Measurements from ENCODE around the gene CAMK2D. TPM values are rescaled to one million over a fixed set of nuclear protein-coding genes. Genes with fewer than 3 reads are reported as not detected.

The CAMK2D gene
- total RNA-seq, 1 experiment from 2014 or later: 29.5 TPM

DNA sequence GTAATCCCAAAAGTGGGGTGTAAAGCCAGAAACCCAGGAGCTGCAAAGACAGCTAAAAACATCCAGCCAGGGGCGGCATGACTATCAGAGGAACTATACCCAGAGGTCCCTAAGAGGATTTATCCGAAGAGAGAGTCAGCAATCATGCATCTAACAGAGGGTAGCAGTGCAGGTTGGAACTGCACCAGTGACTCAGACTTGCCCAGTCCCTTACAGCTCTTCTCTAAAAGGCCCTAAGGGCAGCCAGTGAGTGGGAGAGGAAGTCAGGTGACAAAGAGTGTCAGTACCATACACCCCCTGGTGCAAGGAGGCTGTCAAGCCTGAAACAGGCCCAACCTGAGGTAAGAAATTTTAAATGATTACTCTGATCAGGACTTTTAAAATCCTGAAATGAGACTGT lies 88.1 kb downstream of the CAMK2D start:
- ChIA-PET CTCF (no interaction called here), POLR2A (no interaction called here)
- H3K4me1 ChIP-seq (ENCODE audit: control insufficient read depth, insufficient read depth, low read length): peaks cover 5% of the 10 kb centered on the region
- H3K27me3 ChIP-seq (ENCODE audit: control insufficient read depth, insufficient read depth, low read length): no peaks in the 10 kb centered on the region
- no peak overlapping the region for H3K27ac ChIP-seq (ENCODE audit: low read length)
- no peaks in the 10 kb centered on the region for H3K9me3 ChIP-seq (ENCODE audit: control insufficient read depth, insufficient read depth, low read depth, low read length)
- DNase-seq (ENCODE audit: low read depth, low spot score) (no peak), ATAC-seq (peak; percentile 66)
- no peak overlapping the region for H3K4me3 ChIP-seq (ENCODE audit: low read depth in 2 of 2, low read length in 2 of 2)
- intact Hi-C loops (cut with micrococcal nuclease; ENCODE audit: unreplicated experiment) (no loop called here), in situ Hi-C loops (cut with HindIII; ENCODE audit: low pct_unique_long_range_greater_than_20kb, low sequenced_read_pairs) (no loop called here)
- TF ChIP-seq POLR2AphosphoS5 (IDR thresholded peaks at IDR 0.05; ENCODE audit: low read depth, low read length) (no peak), SIN3A (IDR thresholded peaks at IDR 0.05; ENCODE audit: borderline replicate concordance, insufficient read depth, low read depth, low read length) (no peak), TCF7L2 (IDR thresholded peaks at IDR 0.05; ENCODE audit: low read depth, low read length) (no peak)
- TF ChIP-seq, protein P1, sequence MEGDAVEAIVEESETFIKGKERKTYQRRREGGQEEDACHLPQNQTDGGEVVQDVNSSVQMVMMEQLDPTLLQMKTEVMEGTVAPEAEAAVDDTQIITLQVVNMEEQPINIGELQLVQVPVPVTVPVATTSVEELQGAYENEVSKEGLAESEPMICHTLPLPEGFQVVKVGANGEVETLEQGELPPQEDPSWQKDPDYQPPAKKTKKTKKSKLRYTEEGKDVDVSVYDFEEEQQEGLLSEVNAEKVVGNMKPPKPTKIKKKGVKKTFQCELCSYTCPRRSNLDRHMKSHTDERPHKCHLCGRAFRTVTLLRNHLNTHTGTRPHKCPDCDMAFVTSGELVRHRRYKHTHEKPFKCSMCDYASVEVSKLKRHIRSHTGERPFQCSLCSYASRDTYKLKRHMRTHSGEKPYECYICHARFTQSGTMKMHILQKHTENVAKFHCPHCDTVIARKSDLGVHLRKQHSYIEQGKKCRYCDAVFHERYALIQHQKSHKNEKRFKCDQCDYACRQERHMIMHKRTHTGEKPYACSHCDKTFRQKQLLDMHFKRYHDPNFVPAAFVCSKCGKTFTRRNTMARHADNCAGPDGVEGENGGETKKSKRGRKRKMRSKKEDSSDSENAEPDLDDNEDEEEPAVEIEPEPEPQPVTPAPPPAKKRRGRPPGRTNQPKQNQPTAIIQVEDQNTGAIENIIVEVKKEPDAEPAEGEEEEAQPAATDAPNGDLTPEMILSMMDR (IDR thresholded peaks at IDR 0.05): no peak
- BruUV-seq (replicated peaks): no TSS peak
- H3K36me3 ChIP-seq (ENCODE audit: control insufficient read depth, insufficient read depth, low read length): no peaks in the 10 kb centered on the region

- DNase-seq (ENCODE audit: low read depth, low spot score) (no peak), ATAC-seq (no peak)
- H3K4me3 ChIP-seq (ENCODE audit: low read depth in 2 of 2, low read length in 2 of 2): no peak overlapping the region
- intact Hi-C loops (cut with micrococcal nuclease; ENCODE audit: unreplicated experiment): no loop called here
- H3K27me3 ChIP-seq (ENCODE audit: control insufficient read depth, insufficient read depth, low read length): no peaks in the 10 kb centered on the region
- ChIA-PET POLR2A (no interaction called here), CTCF (no interaction called here)
- no peaks in the 10 kb centered on the region; the same call in 1 of the 2 replicates for H3K4me1 ChIP-seq (ENCODE audit: control insufficient read depth, insufficient read depth, low read length)
- TF ChIP-seq TCF7L2 (IDR thresholded peaks at IDR 0.05; ENCODE audit: low read depth, low read length): no peak
- TF ChIP-seq SIN3A (IDR thresholded peaks at IDR 0.05; ENCODE audit: borderline replicate concordance, insufficient read depth, low read depth, low read length): no peak
- no peak for TF ChIP-seq REST (IDR thresholded peaks at IDR 0.05; ENCODE audit: insufficient read depth in 1 of 2, low read depth in 2 of 2, low read length in 1 of 2)
- TF ChIP-seq, protein P1 (IDR thresholded peaks at IDR 0.05): no peak
- in situ Hi-C loops (cut with HindIII; ENCODE audit: low pct_unique_long_range_greater_than_20kb, low sequenced_read_pairs): no loop called here
- no TSS peak for BruUV-seq (replicated peaks)
- H3K27ac ChIP-seq (ENCODE audit: low read length): no peak overlapping the region
- no peaks in the 10 kb centered on the region for H3K9me3 ChIP-seq (ENCODE audit: control insufficient read depth, insufficient read depth, low read depth, low read length)
- H3K36me3 ChIP-seq (ENCODE audit: control insufficient read depth, insufficient read depth, low read length): no peaks in the 10 kb centered on the region
Observed at GRCh38 chr4:113666386-113667114, 95.0 kb downstream of the CAMK2D start.
